Panc1 (cell line): ENCODE measurements around the gene CLIC1. TPM values are rescaled to one million over a fixed set of nuclear protein-coding genes. Genes with fewer than 3 reads are reported as not detected.

Source experiments
- ATAC-seq: fragments of 200-7000 bp; cut with Tn5 transposase; 2 replicates; pipeline ENCODE4 v1.9.1; 2020; ENCODE audit warnings: mild to moderate bottlenecking, moderate library complexity
- BruUV-seq: library from RNA; stranded (reverse); fragments of 400-500 nt; replicated peaks from 2 replicates; lab custom pipeline; 2021; lab: Mats Ljungman, UMichigan
- CTCF ChIA-PET: fragments of 300-600 bp; sonication (Branson Sonifier 250); formaldehyde crosslinking; loops from one replicate; lab custom pipeline; 2022; ENCODE audit warnings: antibody characterized with exemption; lab: Charles Lee
- POLR2A ChIA-PET: fragments of 300-600 bp; sonication (Branson Sonifier 250); formaldehyde crosslinking; loops from one replicate; lab custom pipeline; 2022; ENCODE audit warnings: antibody characterized with exemption; lab: Charles Lee
- DNase-seq: peaks from one replicate; pipeline ENCODE4 v3.0.0-alpha.2; 2010; ENCODE audit warnings: low read depth, low spot score
- H3K27ac ChIP-seq: 2 replicates; pipeline ENCODE4 v1.5.1; 2011; ENCODE audit warnings: mild to moderate bottlenecking, low read length, inconsistent platforms
- H3K27me3 ChIP-seq: fragments of 200-500 bp; sonication (Bioruptor generic); 2 replicates; pipeline ENCODE4 v1.6.0; 2014; ENCODE audit warnings: low read length, inconsistent platforms; ENCODE audit not compliant: control insufficient read depth, insufficient read depth
- H3K36me3 ChIP-seq: fragments of 200-500 bp; sonication (Bioruptor generic); 2 replicates; pipeline ENCODE4 v1.5.1; 2014; ENCODE audit warnings: inconsistent platforms, mild to moderate bottlenecking, low read length, moderate library complexity; ENCODE audit not compliant: control insufficient read depth, insufficient read depth
- H3K4me1 ChIP-seq: 2 replicates; pipeline ENCODE4 v1.5.1; 2011; ENCODE audit warnings: inconsistent platforms, mild to moderate bottlenecking, low read length, moderate library complexity; ENCODE audit not compliant: control insufficient read depth, insufficient read depth
- H3K4me3 ChIP-seq, 2 experiments: 2 replicates each; pipeline ENCODE4 v1.5.1; 2011 to 2012; ENCODE audit warnings: low read depth in 2 of 2, low read length in 2 of 2, mild to moderate bottlenecking in 2 of 2, inconsistent platforms in 1 of 2, moderate library complexity in 1 of 2
- H3K9me3 ChIP-seq: fragments of 200-500 bp; sonication (Bioruptor generic); 2 replicates; pipeline ENCODE4 v1.5.1; 2014; ENCODE audit warnings: low read depth, mild to moderate bottlenecking, inconsistent platforms, low read length, moderate library complexity; ENCODE audit not compliant: control insufficient read depth, insufficient read depth
- POLR2AphosphoS5 ChIP-seq: IDR thresholded peaks from 2 replicates; pipeline ENCODE4 v1.6.1; 2012; ENCODE audit warnings: mild to moderate bottlenecking, low read depth, low read length, moderate library complexity
- REST ChIP-seq, 2 experiments: IDR thresholded peaks; 2 replicates each; pipeline ENCODE4 v1.6.1; 2011 to 2012; ENCODE audit warnings: low read depth in 2 of 2, control low read depth in 1 of 2, low read length in 1 of 2, mild to moderate bottlenecking in 1 of 2, moderate library complexity in 1 of 2; ENCODE audit not compliant: insufficient read depth in 1 of 2
- SIN3A ChIP-seq: IDR thresholded peaks from 2 replicates; pipeline ENCODE4 v1.6.1; 2012; ENCODE audit warnings: low read depth, mild to moderate bottlenecking, low read length, moderate library complexity, borderline replicate concordance; ENCODE audit not compliant: insufficient read depth
- TCF7L2 ChIP-seq: IDR thresholded peaks from 2 replicates; pipeline ENCODE4 v1.6.1; 2011; ENCODE audit warnings: mild to moderate bottlenecking, low read depth, low read length, inconsistent platforms
- in situ Hi-C: cut with HindIII; loops from 2 replicates; pipeline ENCODE4 v1.10.0; 2016; ENCODE audit warnings: low sequenced_read_pairs, low pct_unique_long_range_greater_than_20kb
- intact Hi-C: fragments of 100-400 bp; cut with micrococcal nuclease; formaldehyde crosslinking; loops from one replicate; pipeline ENCODE4 v1.10.0; 2022; ENCODE audit not compliant: unreplicated experiment
- total RNA-seq: library from RNA; stranded (reverse); gene quantifications from one replicate; pipeline ENCODE4 v1.2.1, GENCODE V29; 2021; ENCODE audit not compliant: unreplicated experiment
- TF ChIP-seq, protein P1 (sequence below): fragments of 450-650 bp; IDR thresholded peaks from 2 replicates; pipeline ENCODE4 v1.5.1; 2017; ENCODE audit warnings: mild to moderate bottlenecking

CLIC1 gene
- total RNA-seq, 1 experiment from 2014 or later = 583 TPM

- DNase-seq (no peak), ATAC-seq (no peak)
- in situ Hi-C loops (no loop called here), intact Hi-C loops (no loop called here)
- Histone ChIP-seq H3K27ac (no peak overlapping the region), H3K9me3 (no peaks in the 10 kb centered on the region), H3K4me1 (no peaks in the 10 kb centered on the region), H3K27me3 (no peaks in the 10 kb centered on the region), H3K36me3 (no peaks in the 10 kb centered on the region), H3K4me3 (no peak overlapping the region)
- BruUV-seq = no TSS peak
- no peak for TF ChIP-seq POLR2AphosphoS5
- TF ChIP-seq TCF7L2 = no peak
- TF ChIP-seq, protein P1, sequence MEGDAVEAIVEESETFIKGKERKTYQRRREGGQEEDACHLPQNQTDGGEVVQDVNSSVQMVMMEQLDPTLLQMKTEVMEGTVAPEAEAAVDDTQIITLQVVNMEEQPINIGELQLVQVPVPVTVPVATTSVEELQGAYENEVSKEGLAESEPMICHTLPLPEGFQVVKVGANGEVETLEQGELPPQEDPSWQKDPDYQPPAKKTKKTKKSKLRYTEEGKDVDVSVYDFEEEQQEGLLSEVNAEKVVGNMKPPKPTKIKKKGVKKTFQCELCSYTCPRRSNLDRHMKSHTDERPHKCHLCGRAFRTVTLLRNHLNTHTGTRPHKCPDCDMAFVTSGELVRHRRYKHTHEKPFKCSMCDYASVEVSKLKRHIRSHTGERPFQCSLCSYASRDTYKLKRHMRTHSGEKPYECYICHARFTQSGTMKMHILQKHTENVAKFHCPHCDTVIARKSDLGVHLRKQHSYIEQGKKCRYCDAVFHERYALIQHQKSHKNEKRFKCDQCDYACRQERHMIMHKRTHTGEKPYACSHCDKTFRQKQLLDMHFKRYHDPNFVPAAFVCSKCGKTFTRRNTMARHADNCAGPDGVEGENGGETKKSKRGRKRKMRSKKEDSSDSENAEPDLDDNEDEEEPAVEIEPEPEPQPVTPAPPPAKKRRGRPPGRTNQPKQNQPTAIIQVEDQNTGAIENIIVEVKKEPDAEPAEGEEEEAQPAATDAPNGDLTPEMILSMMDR = no peak
- no peak for TF ChIP-seq SIN3A
- no peak for TF ChIP-seq REST (IDR thresholded peaks at IDR 0.05; ENCODE audit: insufficient read depth in 1 of 2, low read depth in 2 of 2, low read length in 1 of 2)
- POLR2A ChIA-PET = no interaction called here
- CTCF ChIA-PET = no interaction called here
These were observed 30.8 kb upstream of the CLIC1 start for GRCh38 chr6:31767096-31767645.

- TF ChIP-seq REST (IDR thresholded peaks at IDR 0.05; ENCODE audit: insufficient read depth in 1 of 2, low read depth in 2 of 2, low read length in 1 of 2) (no peak), SIN3A (no peak), POLR2AphosphoS5 (no peak), TCF7L2 (no peak)
- TF ChIP-seq, protein P1 = no peak
- ChIA-PET CTCF (no interaction called here), POLR2A (no interaction called here)
- H3K36me3 ChIP-seq = no peaks in the 10 kb centered on the region
- in situ Hi-C loops = no loop called here
- H3K4me1 ChIP-seq = no peaks in the 10 kb centered on the region
- no peaks in the 10 kb centered on the region for H3K9me3 ChIP-seq
- H3K4me3 ChIP-seq = no peak overlapping the region
- DNase-seq = no peak
- intact Hi-C loops = no loop called here
- BruUV-seq = no TSS peak
- no peak overlapping the region for H3K27ac ChIP-seq
- ATAC-seq = no peak
- no peaks in the 10 kb centered on the region for H3K27me3 ChIP-seq
These were observed 29.8 kb upstream of the CLIC1 start for GRCh38 chr6:31765910-31766794.
